ENCODE data around the gene MUSTN1. TPM values are rescaled to one million over a fixed set of nuclear protein-coding genes. Genes with fewer than 3 reads are reported as not detected.
A peak's percentile ranks its signal among the peaks of the same experiment; 100 is the strongest.

The MUSTN1 gene
- total RNA-seq, 1 experiment from 2014 or later: 0.49 TPM

GRCh38 chr3:52800079-52800478 is 34.7 kb downstream of the MUSTN1 start:
- intact Hi-C loops (cut with micrococcal nuclease; ENCODE audit: unreplicated experiment) (no loop called here), in situ Hi-C loops (cut with HindIII; ENCODE audit: low pct_unique_long_range_greater_than_20kb, low sequenced_read_pairs) (no loop called here)
- Histone ChIP-seq H3K36me3 (ENCODE audit: control insufficient read depth, insufficient read depth, low read length) (no peaks in the 10 kb centered on the region), H3K9me3 (ENCODE audit: control insufficient read depth, insufficient read depth, low read depth, low read length) (no peaks in the 10 kb centered on the region), H3K4me1 (ENCODE audit: control insufficient read depth, insufficient read depth, low read length) (no peaks in the 10 kb centered on the region), H3K4me3 (ENCODE audit: low read depth in 2 of 2, low read length in 2 of 2) (no peak overlapping the region), H3K27ac (ENCODE audit: low read length) (no peak overlapping the region), H3K27me3 (ENCODE audit: control insufficient read depth, insufficient read depth, low read length) (no peaks in the 10 kb centered on the region)
- ChIA-PET CTCF (interaction anchor here (0.7 kb wide), 1 partner anchor 21 kb away, joined by 4 read pairs; no protein-coding TSS in a partner anchor), POLR2A (no interaction called here)
- BruUV-seq (replicated peaks): no TSS peak
- TF ChIP-seq POLR2AphosphoS5 (IDR thresholded peaks at IDR 0.05; ENCODE audit: low read depth, low read length): no peak
- no peak for TF ChIP-seq SIN3A (IDR thresholded peaks at IDR 0.05; ENCODE audit: borderline replicate concordance, insufficient read depth, low read depth, low read length)
- no peak for TF ChIP-seq CTCF (IDR thresholded peaks at IDR 0.05)
- no peak for TF ChIP-seq TCF7L2 (IDR thresholded peaks at IDR 0.05; ENCODE audit: low read depth, low read length)
- no peak for TF ChIP-seq REST (IDR thresholded peaks at IDR 0.05; ENCODE audit: insufficient read depth in 1 of 2, low read depth in 2 of 2, low read length in 1 of 2)
- DNase-seq (ENCODE audit: low read depth, low spot score): no peak
- ATAC-seq: no peak

DNA sequence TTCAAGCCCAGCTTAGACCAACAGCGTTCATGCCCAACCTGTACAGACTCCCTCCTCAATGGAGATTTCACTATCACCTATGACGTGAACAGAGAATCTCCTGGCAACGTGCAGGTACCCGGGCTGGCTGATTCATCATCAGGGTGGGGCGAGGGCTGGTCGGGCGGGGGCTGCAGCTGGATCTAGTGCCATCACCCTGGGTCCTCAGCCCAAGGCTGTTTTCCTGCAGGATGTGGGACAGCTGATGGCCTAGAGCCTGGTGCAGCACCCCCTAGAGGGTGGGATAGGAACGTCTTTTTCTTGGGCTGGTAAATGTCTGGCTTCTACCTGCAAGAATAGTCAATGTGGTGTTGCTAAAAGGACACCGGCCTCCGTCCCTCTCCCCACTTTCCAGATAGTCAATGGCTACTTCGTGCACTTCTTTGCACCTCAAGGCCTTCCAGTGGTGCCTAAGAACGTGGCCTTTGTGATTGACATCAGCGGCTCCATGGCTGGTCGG is 35.8 kb downstream of the MUSTN1 start:
- H3K27me3 ChIP-seq (ENCODE audit: control insufficient read depth, insufficient read depth, low read length): no peaks in the 10 kb centered on the region
- BruUV-seq (replicated peaks): no TSS peak
- ATAC-seq: peak; percentile 46; the same call in 1 of the 2 replicates
- CTCF ChIA-PET: interaction anchor here (0.5 to 0.7 kb wide), 3 partner anchors 19 to 135 kb away, joined by 3 to 8 read pairs (median 4); no protein-coding TSS in a partner anchor
- H3K4me3 ChIP-seq (ENCODE audit: low read depth in 2 of 2, low read length in 2 of 2): no peak overlapping the region
- intact Hi-C loops (cut with micrococcal nuclease; ENCODE audit: unreplicated experiment): no loop called here
- in situ Hi-C loops (cut with HindIII; ENCODE audit: low pct_unique_long_range_greater_than_20kb, low sequenced_read_pairs): no loop called here
- POLR2A ChIA-PET: no interaction called here
- TF ChIP-seq REST (IDR thresholded peaks at IDR 0.05; ENCODE audit: insufficient read depth in 1 of 2, low read depth in 2 of 2, low read length in 1 of 2) (no peak), TCF7L2 (IDR thresholded peaks at IDR 0.05; ENCODE audit: low read depth, low read length) (no peak), CTCF (IDR thresholded peaks at IDR 0.05) (no peak; the same call in 1 of the 2 replicates), POLR2AphosphoS5 (IDR thresholded peaks at IDR 0.05; ENCODE audit: low read depth, low read length) (no peak), SIN3A (IDR thresholded peaks at IDR 0.05; ENCODE audit: borderline replicate concordance, insufficient read depth, low read depth, low read length) (no peak)
- H3K9me3 ChIP-seq (ENCODE audit: control insufficient read depth, insufficient read depth, low read depth, low read length): no peaks in the 10 kb centered on the region
- no peaks in the 10 kb centered on the region for H3K4me1 ChIP-seq (ENCODE audit: control insufficient read depth, insufficient read depth, low read length)
- DNase-seq (ENCODE audit: low read depth, low spot score): peak; percentile 5
- H3K36me3 ChIP-seq (ENCODE audit: control insufficient read depth, insufficient read depth, low read length): no peaks in the 10 kb centered on the region
- no peak overlapping the region for H3K27ac ChIP-seq (ENCODE audit: low read length)
